H1 (cell line): Measurements from ENCODE around the gene MVD. TPM values are rescaled to one million over a fixed set of nuclear protein-coding genes. Genes with fewer than 3 reads are reported as not detected.

Experiments
- CTCF ChIA-PET: fragments of 300-600 bp; sonication (Branson Sonifier 250); formaldehyde crosslinking; loops from one replicate; lab custom pipeline; 2021; ENCODE audit not compliant: partially characterized antibody; lab: Charles Lee
- POLR2A ChIA-PET: fragments of 300-600 bp; sonication (Branson Sonifier 250); formaldehyde crosslinking; loops from one replicate; lab custom pipeline; 2021; ENCODE audit warnings: inconsistent platforms; ENCODE audit not compliant: partially characterized antibody; lab: Charles Lee
- DNase-seq, 2 experiments: peaks; one replicate each; pipeline versions ENCODE4 v3.0.0 to v3.0.0-alpha.2; 2010 to 2022; ENCODE audit warnings: low spot score in 2 of 2, low read depth in 1 of 2, mixed read lengths in 1 of 2
- FAIRE-seq: peaks from 2 replicates; lab custom pipeline; 2011; peaks lifted over from hg19 to GRCh38; lab: Jason Lieb, UNC
- H2AFZ ChIP-seq: 2 replicates; pipeline ENCODE4 v1.8.1; 2012; ENCODE audit warnings: low read length, inconsistent platforms
- H2AK5ac ChIP-seq: 2 replicates; pipeline ENCODE4 v1.6.1; 2013; ENCODE audit warnings: low read depth, low read length
- H2BK120ac ChIP-seq: replicated peaks from 2 replicates; pipeline ENCODE3; 2013; ENCODE audit warnings: low read depth, low read length, inconsistent platforms
- H2BK12ac ChIP-seq: 2 replicates; pipeline ENCODE4 v1.6.1; 2013; ENCODE audit warnings: low read depth, low read length
- H2BK15ac ChIP-seq: 2 replicates; pipeline ENCODE4 v1.6.1; 2013; ENCODE audit warnings: low read length
- H2BK20ac ChIP-seq: 2 replicates; pipeline ENCODE4 v1.6.1; 2013; ENCODE audit warnings: low read length
- H2BK5ac ChIP-seq: 2 replicates; pipeline ENCODE4 v1.6.1; 2013; ENCODE audit warnings: low read depth, low read length
- H3K14ac ChIP-seq: 2 replicates; pipeline ENCODE4 v1.6.1; 2013; ENCODE audit warnings: inconsistent platforms; ENCODE audit not compliant: insufficient read length
- H3K18ac ChIP-seq: 2 replicates; pipeline ENCODE4 v1.6.1; 2013; ENCODE audit warnings: low read length; ENCODE audit errors: extremely low read depth
- H3K23ac ChIP-seq: 2 replicates; pipeline ENCODE4 v1.6.1; 2013; ENCODE audit warnings: inconsistent platforms; ENCODE audit not compliant: insufficient read length
- H3K23me2 ChIP-seq: 2 replicates; pipeline ENCODE4 v1.6.1; 2013; ENCODE audit warnings: low read depth, low read length
- H3K27ac ChIP-seq: 2 replicates; pipeline ENCODE4 v1.6.1; 2011; ENCODE audit warnings: low read depth, low read length, inconsistent platforms
- H3K27me3 ChIP-seq, 4 experiments: replicated peaks in 1 of 4; 1 replicate in 1 of 4; 2 replicates in 3 of 4; pipeline versions ENCODE4 v1.6.1 to v1.8.1; 2011 to 2013; ENCODE audit warnings: low read length in 3 of 4, mild to moderate bottlenecking in 3 of 4, inconsistent platforms in 2 of 4, mixed read lengths in 2 of 4, moderate library complexity in 1 of 4; ENCODE audit not compliant: control insufficient read depth in 3 of 4, insufficient read depth in 3 of 4; ENCODE audit errors: extremely low read depth in 1 of 4
- H3K36me3 ChIP-seq, 4 experiments: 2 replicates each; pipeline versions ENCODE4 v1.6.1 to v1.8.1; 2011 to 2013; ENCODE audit warnings: mild to moderate bottlenecking in 4 of 4, low read length in 3 of 4, moderate library complexity in 2 of 4, control low read depth in 1 of 4, inconsistent platforms in 1 of 4; ENCODE audit not compliant: insufficient read depth in 4 of 4, control insufficient read depth in 2 of 4
- H3K4ac ChIP-seq: replicated peaks from 2 replicates; pipeline ENCODE3; 2013; ENCODE audit warnings: low read length, low read depth, mixed read lengths, inconsistent platforms; ENCODE audit not compliant: insufficient read length
- H3K4me1 ChIP-seq, 4 experiments: replicated peaks in 1 of 4; 1 replicate in 1 of 4; 2 replicates in 3 of 4; pipeline versions ENCODE4 v1.6.1 to v1.8.1; 2011 to 2013; ENCODE audit warnings: low read length in 3 of 4, inconsistent platforms in 2 of 4, mixed read lengths in 1 of 4; ENCODE audit not compliant: insufficient read depth in 4 of 4, control insufficient read depth in 3 of 4
- H3K4me2 ChIP-seq, 2 experiments: 2 replicates each; pipeline versions ENCODE4 v1.6.1 to v1.8.1; 2011 to 2013; ENCODE audit warnings: low read depth in 2 of 2, low read length in 2 of 2, control low read depth in 1 of 2, inconsistent platforms in 1 of 2, mild to moderate bottlenecking in 1 of 2; ENCODE audit not compliant: insufficient read depth in 1 of 2
- H3K4me3 ChIP-seq, 4 experiments: fragments of 200-600, 300-600 bp in 1 of 4; sonication (generic), shearing (Covaris generic), sonication (Bioruptor Twin) in 1 of 4; 2 replicates each; pipeline versions ENCODE4 v1.5.1 to v1.8.1; 2011 to 2016; ENCODE audit warnings: low read length in 4 of 4, low read depth in 3 of 4, control low read depth in 2 of 4, inconsistent platforms in 2 of 4, mild to moderate bottlenecking in 2 of 4, mixed read lengths in 1 of 4, moderate library complexity in 1 of 4; ENCODE audit not compliant: insufficient read depth in 2 of 4; ENCODE audit errors: extremely low read depth in 1 of 4
- H3K56ac ChIP-seq: replicated peaks from 2 replicates; pipeline ENCODE3; 2013; ENCODE audit warnings: low read depth, mild to moderate bottlenecking, mixed read lengths, low read length, inconsistent platforms; ENCODE audit not compliant: insufficient read length
- H3K79me1 ChIP-seq: 2 replicates; pipeline ENCODE4 v1.6.1; 2013; ENCODE audit warnings: low read depth, low read length, control low read depth
- H3K79me2 ChIP-seq, 2 experiments: 2 replicates each; pipeline versions ENCODE4 v1.6.1 to v1.8.1; 2012 to 2013; ENCODE audit warnings: low read length in 2 of 2, mild to moderate bottlenecking in 2 of 2, inconsistent platforms in 1 of 2; ENCODE audit not compliant: insufficient read depth in 2 of 2, control insufficient read depth in 1 of 2
- H3K9ac ChIP-seq, 4 experiments: replicated peaks in 1 of 4; 1 replicate in 1 of 4; 2 replicates in 3 of 4; pipeline versions ENCODE4 v1.6.1 to v1.8.1; 2011 to 2013; ENCODE audit warnings: low read depth in 3 of 4, low read length in 3 of 4, control low read depth in 2 of 4, mild to moderate bottlenecking in 2 of 4, moderate library complexity in 2 of 4, inconsistent platforms in 1 of 4; ENCODE audit errors: extremely low read depth in 1 of 4
- H3K9me3 ChIP-seq, 2 experiments: 2 replicates each; pipeline versions ENCODE4 v1.6.1 to v1.8.1; 2012 to 2013; ENCODE audit warnings: mild to moderate bottlenecking in 2 of 2, moderate library complexity in 2 of 2, control low read depth in 1 of 2, inconsistent platforms in 1 of 2, low read depth in 1 of 2, low read length in 1 of 2, mixed read lengths in 1 of 2; ENCODE audit not compliant: insufficient read depth in 2 of 2
- H4K20me1 ChIP-seq, 2 experiments: replicated peaks in 1 of 2; 2 replicates each; pipeline versions ENCODE3 to v1.8.1; 2011 to 2013; ENCODE audit warnings: inconsistent platforms in 2 of 2, low read length in 2 of 2, mild to moderate bottlenecking in 1 of 2; ENCODE audit not compliant: insufficient read depth in 2 of 2, control insufficient read depth in 1 of 2
- H4K5ac ChIP-seq: 2 replicates; pipeline ENCODE4 v1.6.1; 2013; ENCODE audit warnings: low read length, low read depth, mixed read lengths, inconsistent platforms; ENCODE audit not compliant: insufficient read length
- H4K8ac ChIP-seq: 2 replicates; pipeline ENCODE4 v1.8.0; 2013; ENCODE audit warnings: mild to moderate bottlenecking, moderate library complexity, low read length, inconsistent platforms; ENCODE audit not compliant: insufficient read depth; ENCODE audit errors: extremely low read depth
- H4K91ac ChIP-seq: replicated peaks from 2 replicates; pipeline ENCODE3; 2013; ENCODE audit warnings: low read length, mixed read lengths, inconsistent platforms; ENCODE audit not compliant: insufficient read length
- CTCF ChIP-seq, 3 experiments: IDR thresholded peaks; 1 replicate in 2 of 3; 2 replicates in 1 of 3; pipeline versions ENCODE4 v1.5.1 to v1.6.1; 2011; ENCODE audit warnings: low read length in 3 of 3, mild to moderate bottlenecking in 3 of 3, inconsistent platforms in 2 of 3, low read depth in 1 of 3, moderate library complexity in 1 of 3; ENCODE audit not compliant: insufficient read depth in 1 of 3; ENCODE audit errors: control extremely low read depth in 1 of 3
- TEAD4 ChIP-seq: IDR thresholded peaks from 2 replicates; pipeline ENCODE4 v1.6.1; 2012; ENCODE audit warnings: low read depth, low read length, inconsistent platforms, mixed read lengths
- WGBS, 2 experiments: shearing (Covaris generic) in 1 of 2; methylation state at CpG; one replicate each; pipeline versions ENCODE4 v1.1.6 to v1.1.7; 2013 to 2015; ENCODE audit warnings: low lambda C conversion rate in 2 of 2, mixed read lengths in 2 of 2, inconsistent platforms in 1 of 2, low coverage in 1 of 2, missing lambda C conversion rate in 1 of 2; ENCODE audit not compliant: insufficient replicate concordance in 2 of 2, insufficient coverage in 1 of 2, insufficient read length in 1 of 2; ENCODE audit errors: extremely low coverage in 1 of 2, missing lambda C conversion rate in 1 of 2; 5-methylcytosine and 5-hydroxymethylcytosine counted together
- polyA plus RNA-seq, 7 experiments: library from polyadenylated mRNA; depleted of rRNA in 3 of 7; stranded (reverse) in 5 of 7; unstranded in 2 of 7; fragments of >200 nt in 5 of 7; fragments of 200-250 nt in 2 of 7; gene quantifications; 1 replicate in 5 of 7; 2 replicates in 1 of 7; 4 replicates in 1 of 7; pipeline versions ENCODE4 v1.2.1 to v1.2.3, GENCODE V29; 2011 to 2013; ENCODE audit warnings: missing spikeins in 2 of 7, mixed read lengths in 2 of 7
- total RNA-seq: library from RNA; stranded (reverse); fragmentation: NEBNext Ultra II Directional; extraction: Animal tissue kit (Norgen Biotek cat#: 25700); gene quantifications from 2 replicates; pipeline ENCODE4 v1.2.1, GENCODE V29; 2021

The MVD gene
- total and polyA plus RNA-seq, 2 of the 8 experiments (the other 6 are each of a cell fraction or from before 2014, with no cell fraction given), result 47.2 to 77.3 TPM

- no peaks in the 10 kb centered on the region for H3K79me2 ChIP-seq
- CTCF ChIA-PET, result interaction anchor here (1.2 to 3.6 kb wide), 6 partner anchors 11 to 49 kb away, joined by 3 to 17 read pairs (median 5); no protein-coding TSS in a partner anchor
- H2BK12ac ChIP-seq, result peak overlapping the region; percentile 80; the same call in 1 of the 2 replicates
- H2BK120ac ChIP-seq, result no peak overlapping the region
- no peak overlapping the region for H3K9ac ChIP-seq
- no peak overlapping the region; the same call in 1 of the 2 replicates for H2BK5ac ChIP-seq
- peak overlapping the region; percentile 77 for H4K91ac ChIP-seq
- H3K56ac ChIP-seq, result no peak overlapping the region
- DNase-seq (no peak), FAIRE-seq (no peak)
- peaks cover 5 to 49% (median 31%) of the 10 kb centered on the region in 4 experiments for H3K4me1 ChIP-seq
- H3K27ac ChIP-seq, result no peak overlapping the region
- H3K4me2 ChIP-seq, result no peak overlapping the region
- H3K14ac ChIP-seq, result no peak overlapping the region
- H2BK20ac ChIP-seq, result 0 out of 2 replicates have a peak overlapping the region, but pooled peaks have one; percentile 48
- H3K23me2 ChIP-seq, result peaks cover 10% of the 10 kb centered on the region
- POLR2A ChIA-PET, result interaction anchor here (0.9 to 1.3 kb wide), 3 partner anchors 13 to 66 kb away, joined by 3 to 5 read pairs (median 3); partner anchors contain the start of gene ZC3H18
- no peak overlapping the region for H3K23ac ChIP-seq
- no peaks in the 10 kb centered on the region for H3K79me1 ChIP-seq
- H2BK15ac ChIP-seq, result no peak overlapping the region
- WGBS, 2 experiments, result 88% methylated on average over 15 of the region's 23 CpGs; no CpG with 5 or more reads in 1 of the 2 experiments
- no peaks in the 10 kb centered on the region for H4K20me1 ChIP-seq
- no peak overlapping the region for H3K18ac ChIP-seq
- no peak overlapping the region for H2AFZ ChIP-seq
- H4K5ac ChIP-seq, result no peak overlapping the region
- peaks cover 0 to 5% (median 0%) of the 10 kb centered on the region in 4 experiments; a peak in 2 of 8 replicates for H3K36me3 ChIP-seq
- no peaks in the 10 kb centered on the region for H3K9me3 ChIP-seq
- TF ChIP-seq TEAD4, result no peak
- peak in 1 of 3 experiments; percentile 15; a peak in 1 of 4 replicates for TF ChIP-seq CTCF (IDR thresholded peaks at IDR 0.05; ENCODE audit: control extremely low read depth in 1 of 3, insufficient read depth in 1 of 3, low read depth in 1 of 3, low read length in 3 of 3)
- peaks cover 0 to 4% (median 1%) of the 10 kb centered on the region in 4 experiments; a peak in 2 of 7 replicates for H3K27me3 ChIP-seq
- H4K8ac ChIP-seq, result no peak overlapping the region
- no peak overlapping the region; a peak in 1 of 8 replicates for H3K4me3 ChIP-seq
- 0 out of 2 replicates have a peak overlapping the region, but pooled peaks have one; percentile 53 for H2AK5ac ChIP-seq
- no peak overlapping the region for H3K4ac ChIP-seq
Measured at GRCh38 chr16:88636488-88637265, 26.2 kb downstream of the MVD start.
